ENCODE measurements around the gene ACSL1. TPM values are rescaled to one million over a fixed set of nuclear protein-coding genes. Genes with fewer than 3 reads are reported as not detected.

The ACSL1 gene
- total and polyA plus RNA-seq, 2 experiments from 2014 or later, result 121 to 168 TPM

DNA sequence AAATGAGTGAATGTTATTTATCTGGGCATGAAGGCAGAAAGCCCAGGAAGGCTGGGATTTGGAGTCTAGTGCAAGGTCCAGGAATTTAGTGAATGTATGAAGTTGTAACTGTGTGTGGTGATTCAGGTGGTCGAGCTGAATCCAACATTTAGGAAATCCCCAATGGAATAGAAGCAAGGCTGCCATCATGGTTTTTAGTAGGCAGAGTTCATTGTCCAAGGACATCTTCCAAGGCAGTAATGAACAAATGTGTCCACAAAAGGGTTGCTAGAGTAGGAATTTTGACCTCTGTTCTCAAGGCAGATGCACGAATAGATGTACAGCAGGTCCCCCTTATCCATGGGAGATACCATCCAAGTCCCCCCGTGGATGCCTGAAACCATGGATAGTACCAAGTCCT lies 42.9 kb upstream of the ACSL1 start:
- no peaks in the 10 kb centered on the region for H3K27me3 ChIP-seq
- H3K9me3 ChIP-seq (ENCODE audit: low read depth), result no peaks in the 10 kb centered on the region
- no peaks in the 10 kb centered on the region for H4K20me1 ChIP-seq (ENCODE audit: insufficient read depth, poor library complexity, severe bottlenecking)
- no peak for TF ChIP-seq EZH2 (IDR thresholded peaks at IDR 0.05; ENCODE audit: borderline replicate concordance)
- TF ChIP-seq, protein P1, sequence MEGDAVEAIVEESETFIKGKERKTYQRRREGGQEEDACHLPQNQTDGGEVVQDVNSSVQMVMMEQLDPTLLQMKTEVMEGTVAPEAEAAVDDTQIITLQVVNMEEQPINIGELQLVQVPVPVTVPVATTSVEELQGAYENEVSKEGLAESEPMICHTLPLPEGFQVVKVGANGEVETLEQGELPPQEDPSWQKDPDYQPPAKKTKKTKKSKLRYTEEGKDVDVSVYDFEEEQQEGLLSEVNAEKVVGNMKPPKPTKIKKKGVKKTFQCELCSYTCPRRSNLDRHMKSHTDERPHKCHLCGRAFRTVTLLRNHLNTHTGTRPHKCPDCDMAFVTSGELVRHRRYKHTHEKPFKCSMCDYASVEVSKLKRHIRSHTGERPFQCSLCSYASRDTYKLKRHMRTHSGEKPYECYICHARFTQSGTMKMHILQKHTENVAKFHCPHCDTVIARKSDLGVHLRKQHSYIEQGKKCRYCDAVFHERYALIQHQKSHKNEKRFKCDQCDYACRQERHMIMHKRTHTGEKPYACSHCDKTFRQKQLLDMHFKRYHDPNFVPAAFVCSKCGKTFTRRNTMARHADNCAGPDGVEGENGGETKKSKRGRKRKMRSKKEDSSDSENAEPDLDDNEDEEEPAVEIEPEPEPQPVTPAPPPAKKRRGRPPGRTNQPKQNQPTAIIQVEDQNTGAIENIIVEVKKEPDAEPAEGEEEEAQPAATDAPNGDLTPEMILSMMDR (IDR thresholded peaks at IDR 0.05; ENCODE audit: poor library complexity), result no peak
- TF ChIP-seq EZH2phosphoT487 (IDR thresholded peaks at IDR 0.05; ENCODE audit: low read depth, severe bottlenecking, unreplicated experiment), result no peak
- no peak for DNase-seq (ENCODE audit: low spot score)
- no peak overlapping the region for H3K4me2 ChIP-seq
- no peak overlapping the region for H2AFZ ChIP-seq
- H3K4me3 ChIP-seq, result no peak overlapping the region
- H3K27ac ChIP-seq, result no peak overlapping the region
- H3K4me1 ChIP-seq (ENCODE audit: insufficient read depth), result no peaks in the 10 kb centered on the region
- H3K36me3 ChIP-seq (replicated peaks; ENCODE audit: insufficient read depth, low read depth), result no peaks in the 10 kb centered on the region
- WGBS (ENCODE audit: low lambda C conversion rate, missing lambda C conversion rate), result 93% methylated on average over 3 of the region's 3 CpGs
- H3K9me2 ChIP-seq (replicated peaks; ENCODE audit: insufficient read depth), result no peaks in the 10 kb centered on the region
- no peaks in the 10 kb centered on the region for H3K79me2 ChIP-seq

DNA sequence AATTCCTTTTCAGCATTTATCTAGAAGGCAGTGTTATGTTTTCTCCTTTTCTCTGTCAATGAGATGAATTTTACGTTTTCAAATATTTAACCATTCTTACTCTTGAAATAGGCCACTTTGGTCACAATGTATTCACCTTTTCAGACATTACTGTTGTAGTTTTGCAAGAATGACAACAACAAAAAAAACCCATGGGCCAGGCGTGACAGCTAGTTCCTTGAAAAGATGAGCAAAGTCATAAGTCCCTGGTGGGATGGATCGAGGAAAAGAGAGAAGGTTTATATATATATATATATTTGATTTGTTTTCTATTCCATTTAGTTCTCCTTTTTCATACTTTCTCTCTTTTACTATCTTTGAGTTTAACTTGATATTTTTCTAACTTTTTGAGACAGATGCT lies 38.1 kb upstream of the ACSL1 start:
- H3K79me2 ChIP-seq, result no peaks in the 10 kb centered on the region
- TF ChIP-seq, protein P1 (IDR thresholded peaks at IDR 0.05; ENCODE audit: poor library complexity), result no peak
- TF ChIP-seq EZH2phosphoT487 (IDR thresholded peaks at IDR 0.05; ENCODE audit: low read depth, severe bottlenecking, unreplicated experiment), result no peak
- TF ChIP-seq EZH2 (IDR thresholded peaks at IDR 0.05; ENCODE audit: borderline replicate concordance), result no peak
- no peak overlapping the region for H3K27ac ChIP-seq
- H3K36me3 ChIP-seq (replicated peaks; ENCODE audit: insufficient read depth, low read depth), result no peaks in the 10 kb centered on the region
- H3K27me3 ChIP-seq, result no peaks in the 10 kb centered on the region
- no peak for DNase-seq (ENCODE audit: low spot score)
- H3K4me2 ChIP-seq, result no peak overlapping the region
- no peaks in the 10 kb centered on the region for H3K9me2 ChIP-seq (replicated peaks; ENCODE audit: insufficient read depth)
- no peaks in the 10 kb centered on the region for H3K4me1 ChIP-seq (ENCODE audit: insufficient read depth)
- H4K20me1 ChIP-seq (ENCODE audit: insufficient read depth, poor library complexity, severe bottlenecking), result no peaks in the 10 kb centered on the region
- H3K9me3 ChIP-seq (ENCODE audit: low read depth), result no peaks in the 10 kb centered on the region
- H2AFZ ChIP-seq, result no peak overlapping the region
- H3K4me3 ChIP-seq, result no peak overlapping the region
- 89% methylated on average over 3 of the region's 3 CpGs for WGBS (ENCODE audit: low lambda C conversion rate, missing lambda C conversion rate)

DNA sequence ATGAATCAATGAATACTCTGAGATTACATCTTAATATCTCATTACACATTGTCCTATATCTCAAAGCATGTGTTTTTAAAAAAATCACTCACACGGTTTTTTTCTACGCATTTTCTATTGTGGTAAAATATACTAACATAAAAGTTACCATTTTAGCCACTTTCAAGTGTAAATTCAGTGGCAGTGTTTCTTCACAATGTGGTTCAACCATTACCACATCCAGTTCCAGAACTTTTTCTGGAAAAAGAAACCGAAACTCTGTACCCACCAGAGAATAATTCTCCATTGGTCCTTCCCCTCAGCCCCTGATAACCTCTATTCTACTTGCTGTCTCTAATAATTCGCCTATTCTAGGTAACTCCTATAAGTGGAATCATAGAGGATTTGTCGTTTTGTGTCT lies 35.3 kb upstream of the ACSL1 start:
- DNase-seq (ENCODE audit: low spot score), result no peak
- Histone ChIP-seq H3K4me2 (no peak overlapping the region), H3K4me1 (ENCODE audit: insufficient read depth) (no peaks in the 10 kb centered on the region), H3K9me3 (ENCODE audit: low read depth) (no peaks in the 10 kb centered on the region), H3K9me2 (replicated peaks; ENCODE audit: insufficient read depth) (no peaks in the 10 kb centered on the region), H4K20me1 (ENCODE audit: insufficient read depth, poor library complexity, severe bottlenecking) (no peaks in the 10 kb centered on the region), H3K27ac (no peak overlapping the region), H3K4me3 (no peak overlapping the region), H3K36me3 (replicated peaks; ENCODE audit: insufficient read depth, low read depth) (no peaks in the 10 kb centered on the region), H3K27me3 (no peaks in the 10 kb centered on the region), H3K79me2 (no peaks in the 10 kb centered on the region), H2AFZ (no peak overlapping the region)
- TF ChIP-seq EZH2phosphoT487 (IDR thresholded peaks at IDR 0.05; ENCODE audit: low read depth, severe bottlenecking, unreplicated experiment) (no peak), EZH2 (IDR thresholded peaks at IDR 0.05; ENCODE audit: borderline replicate concordance) (no peak)
- TF ChIP-seq, protein P1 (IDR thresholded peaks at IDR 0.05; ENCODE audit: poor library complexity), result no peak
- 89% methylated on average over 5 of the region's 5 CpGs for WGBS (ENCODE audit: low lambda C conversion rate, missing lambda C conversion rate)

Measured in hepatocyte (in vitro differentiated cells).